BLaER1 treated with 17β-estradiol and CSF1 and Interleukin-3, amounts not matched to agents 10 nM and 100 nM (cell line): ENCODE data around the gene GALNT9.

Experiments
- H3K27ac ChIP-seq, 11 experiments: shearing (Covaris generic); formaldehyde crosslinking; 2 replicates each; pipeline ENCODE4 v1.8.1; 2022
- H3K27me3 ChIP-seq, 11 experiments: shearing (Covaris generic); formaldehyde crosslinking; 2 replicates each; pipeline ENCODE4 v1.8.1; 2022
- H3K36me3 ChIP-seq, 11 experiments: shearing (Covaris generic); formaldehyde crosslinking; 2 replicates each; pipeline ENCODE4 v1.8.1; 2022
- H3K4me1 ChIP-seq, 10 experiments: shearing (Covaris generic); formaldehyde crosslinking; 2 replicates each; pipeline ENCODE4 v1.8.1; 2022
- H3K4me2 ChIP-seq, 11 experiments: shearing (Covaris generic); formaldehyde crosslinking; 2 replicates each; pipeline ENCODE4 v1.8.1; 2022
- H3K4me3 ChIP-seq, 10 experiments: shearing (Covaris generic); formaldehyde crosslinking; 2 replicates each; pipeline ENCODE4 v1.8.1; 2022
- H3K9ac ChIP-seq, 11 experiments: shearing (Covaris generic); formaldehyde crosslinking; 2 replicates each; pipeline ENCODE4 v1.8.1; 2022
- H3K9me3 ChIP-seq, 11 experiments: shearing (Covaris generic); formaldehyde crosslinking; replicated peaks in 1 of 11; 2 replicates each; pipeline ENCODE4 v1.8.1; 2022
- H4K20me1 ChIP-seq, 11 experiments: shearing (Covaris generic); formaldehyde crosslinking; 2 replicates each; pipeline ENCODE4 v1.8.1; 2022
- Cebpa-rat ChIP-seq, 11 experiments: shearing (Covaris generic); IDR thresholded peaks; 2 replicates each; pipeline ENCODE4 v1.8.1; 2022

GALNT9 gene

GRCh38 chr12:132210223-132211055 is 119.0 kb downstream of the GALNT9 start:
- H3K36me3 ChIP-seq: no peaks in the 10 kb centered on the region
- H3K4me3 ChIP-seq: no peak overlapping the region
- peaks cover 14 to 71% (median 55%) of the 10 kb centered on the region in 10 experiments for H3K4me1 ChIP-seq
- H3K27ac ChIP-seq: peak overlapping the region in 1 of 11 experiments; percentile 61; a peak in 2 of 22 replicates
- no peak overlapping the region for H3K9ac ChIP-seq
- TF ChIP-seq Cebpa-rat (IDR thresholded peaks at IDR 0.05): no peak
- peak overlapping the region in 8 of 11 experiments; percentile 0 to 82 (median 72); a peak in 11 of 22 replicates for H3K4me2 ChIP-seq
- peaks cover 0 to 8% (median 0%) of the 10 kb centered on the region in 11 experiments; a peak in 4 of 22 replicates for H3K9me3 ChIP-seq
- H4K20me1 ChIP-seq: peaks cover 0 to 21% (median 0%) of the 10 kb centered on the region in 11 experiments; a peak in 6 of 22 replicates
- H3K27me3 ChIP-seq: peaks cover 19 to 39% (median 22%) of the 10 kb centered on the region in 11 experiments

- H3K9ac ChIP-seq: no peak overlapping the region
- peak overlapping the region in 8 of 11 experiments; percentile 0 to 78 (median 48); a peak in 9 of 22 replicates for H3K4me2 ChIP-seq
- no peak for TF ChIP-seq Cebpa-rat (IDR thresholded peaks at IDR 0.05)
- peak overlapping the region in 1 of 11 experiments; percentile 39; a peak in 1 of 22 replicates for H3K27ac ChIP-seq
- peaks cover 0 to 28% (median 0%) of the 10 kb centered on the region in 11 experiments; a peak in 8 of 22 replicates for H4K20me1 ChIP-seq
- peaks cover 0 to 8% (median 0%) of the 10 kb centered on the region in 11 experiments; a peak in 4 of 22 replicates for H3K9me3 ChIP-seq
- H3K36me3 ChIP-seq: no peaks in the 10 kb centered on the region
- no peak overlapping the region for H3K4me3 ChIP-seq
- peaks cover 16 to 69% (median 55%) of the 10 kb centered on the region in 10 experiments for H3K4me1 ChIP-seq
- H3K27me3 ChIP-seq: peaks cover 26 to 46% (median 29%) of the 10 kb centered on the region in 11 experiments
Measured at GRCh38 chr12:132209619-132210222, 119.7 kb downstream of the GALNT9 start.

- no peaks in the 10 kb centered on the region for H3K36me3 ChIP-seq
- H3K4me1 ChIP-seq: peaks cover 16 to 58% (median 44%) of the 10 kb centered on the region in 10 experiments
- peaks cover 0 to 40% (median 0%) of the 10 kb centered on the region in 11 experiments; a peak in 8 of 22 replicates for H4K20me1 ChIP-seq
- no peak overlapping the region for H3K4me3 ChIP-seq
- peaks cover 0 to 8% (median 0%) of the 10 kb centered on the region in 11 experiments; a peak in 4 of 22 replicates for H3K9me3 ChIP-seq
- no peak overlapping the region for H3K9ac ChIP-seq
- peaks cover 40 to 60% (median 44%) of the 10 kb centered on the region in 11 experiments for H3K27me3 ChIP-seq
- no peak overlapping the region for H3K27ac ChIP-seq
- no peak for TF ChIP-seq Cebpa-rat (IDR thresholded peaks at IDR 0.05)
- H3K4me2 ChIP-seq: peak overlapping the region in 2 of 11 experiments; percentile 15 to 64; a peak in 2 of 22 replicates
Measured at GRCh38 chr12:132208153-132208823, 121.1 kb downstream of the GALNT9 start.

- Histone ChIP-seq H3K9ac (no peak overlapping the region), H4K20me1 (peaks cover 0 to 50% (median 0%) of the 10 kb centered on the region in 11 experiments; a peak in 8 of 22 replicates), H3K27ac (no peak overlapping the region), H3K4me3 (no peak overlapping the region), H3K4me1 (peaks cover 16 to 64% (median 45%) of the 10 kb centered on the region in 10 experiments), H3K36me3 (no peaks in the 10 kb centered on the region), H3K4me2 (peak overlapping the region in 7 of 11 experiments; percentile 29 to 76 (median 63); a peak in 9 of 22 replicates), H3K27me3 (peaks cover 44 to 65% (median 48%) of the 10 kb centered on the region in 11 experiments), H3K9me3 (peaks cover 0 to 8% (median 0%) of the 10 kb centered on the region in 11 experiments; a peak in 4 of 22 replicates)
- no peak for TF ChIP-seq Cebpa-rat (IDR thresholded peaks at IDR 0.05)
Measured at GRCh38 chr12:132207083-132207775, 122.2 kb downstream of the GALNT9 start.

GRCh38 chr12:132206046-132206434 is 123.3 kb downstream of the GALNT9 start:
- Histone ChIP-seq H3K4me2 (peak overlapping the region in 9 of 11 experiments; percentile 8 to 76 (median 50); a peak in 16 of 22 replicates), H3K27ac (no peak overlapping the region), H3K9me3 (peaks cover 0 to 8% (median 0%) of the 10 kb centered on the region in 11 experiments; a peak in 4 of 22 replicates), H3K4me3 (peak overlapping the region in 2 of 10 experiments; percentile 16 to 19; a peak in 1 of 20 replicates), H3K4me1 (peaks cover 7 to 53% (median 34%) of the 10 kb centered on the region in 10 experiments; a peak in 18 of 20 replicates), H3K36me3 (no peaks in the 10 kb centered on the region), H3K27me3 (peaks cover 44 to 56% (median 47%) of the 10 kb centered on the region in 11 experiments), H4K20me1 (peaks cover 0 to 53% (median 0%) of the 10 kb centered on the region in 11 experiments; a peak in 8 of 22 replicates), H3K9ac (no peak overlapping the region)
- TF ChIP-seq Cebpa-rat (IDR thresholded peaks at IDR 0.05): no peak

- no peak for TF ChIP-seq Cebpa-rat (IDR thresholded peaks at IDR 0.05)
- H3K4me3 ChIP-seq: peak overlapping the region in 2 of 10 experiments; percentile 16 to 19; a peak in 1 of 20 replicates
- peaks cover 44 to 55% (median 47%) of the 10 kb centered on the region in 11 experiments for H3K27me3 ChIP-seq
Measured at GRCh38 chr12:132205271-132206045, 123.9 kb downstream of the GALNT9 start.

GRCh38 chr12:132204793-132205270 is 124.6 kb downstream of the GALNT9 start:
- H3K4me2 ChIP-seq: peak overlapping the region in 5 of 11 experiments; percentile 29 to 67 (median 50); a peak in 6 of 22 replicates

More at GRCh38 chr12:132205271-132206045, 123.9 kb downstream of the GALNT9 start:
- Histone ChIP-seq H3K9ac (no peak overlapping the region), H4K20me1 (peaks cover 0 to 53% (median 0%) of the 10 kb centered on the region in 11 experiments; a peak in 8 of 22 replicates), H3K4me1 (peaks cover 7 to 49% (median 29%) of the 10 kb centered on the region in 10 experiments; a peak in 17 of 20 replicates), H3K9me3 (peaks cover 0 to 8% (median 0%) of the 10 kb centered on the region in 11 experiments; a peak in 4 of 22 replicates), H3K4me2 (peak overlapping the region; percentile 8 to 76 (median 49); a peak in 19 of 22 replicates), H3K27ac (no peak overlapping the region), H3K36me3 (no peaks in the 10 kb centered on the region)

More at GRCh38 chr12:132204793-132205270, 124.6 kb downstream of the GALNT9 start:
- no peak for TF ChIP-seq Cebpa-rat (IDR thresholded peaks at IDR 0.05)
- Histone ChIP-seq H3K4me3 (no peak overlapping the region), H3K4me1 (peaks cover 7 to 43% (median 24%) of the 10 kb centered on the region in 10 experiments; a peak in 16 of 20 replicates), H3K27ac (no peak overlapping the region), H3K9ac (no peak overlapping the region), H3K9me3 (peaks cover 0 to 8% (median 0%) of the 10 kb centered on the region in 11 experiments; a peak in 4 of 22 replicates), H3K36me3 (no peaks in the 10 kb centered on the region), H3K27me3 (peaks cover 44 to 55% (median 47%) of the 10 kb centered on the region in 11 experiments), H4K20me1 (peaks cover 0 to 57% (median 0%) of the 10 kb centered on the region in 11 experiments; a peak in 8 of 22 replicates)
